GM18867 (cell line): ENCODE results near the gene SMC6.
A peak's percentile ranks its signal among the peaks of the same experiment; 100 is the strongest.

ENCODE experiments used
- ATAC-seq: cut with Tn5 transposase; IDR thresholded peaks from one replicate; pipeline ENCODE4 v1.9.1; 2021; ENCODE audit warnings: mild to moderate bottlenecking, moderate library complexity; ENCODE audit not compliant: unreplicated experiment

The SMC6 gene

DNA sequence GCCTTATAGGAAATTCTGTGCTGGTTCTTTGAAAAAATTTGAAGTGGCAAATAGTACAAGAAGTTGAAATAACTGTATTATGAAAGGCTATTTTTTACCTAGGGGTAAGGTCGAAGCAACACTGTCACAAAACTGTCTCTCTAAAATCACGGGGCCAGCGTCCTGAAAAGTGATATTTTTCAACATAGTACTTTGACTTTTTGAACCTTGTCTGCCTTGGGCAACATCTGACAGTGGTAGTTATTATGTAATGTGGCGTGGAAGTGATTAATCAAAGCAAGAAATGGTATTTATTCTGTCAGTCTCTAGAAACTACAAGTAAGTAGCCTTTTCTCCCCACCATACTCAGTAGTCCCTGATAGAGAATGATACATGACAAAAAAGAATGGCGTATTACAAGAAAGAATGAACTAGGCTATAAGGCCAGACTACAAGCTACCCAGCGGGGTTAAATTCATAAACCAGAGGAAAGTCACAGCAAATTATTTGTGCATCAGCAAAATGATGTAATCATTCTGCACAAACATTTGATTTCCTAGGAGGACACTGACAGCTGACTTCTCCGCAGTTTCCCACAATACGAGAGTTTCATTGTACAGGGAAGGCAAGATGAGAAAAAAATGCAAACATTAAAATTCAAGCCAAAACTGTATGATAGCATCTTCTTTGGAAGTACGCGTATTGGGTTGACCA, 10.2 kb upstream of the SMC6 start:
- ATAC-seq = no peak

DNA sequence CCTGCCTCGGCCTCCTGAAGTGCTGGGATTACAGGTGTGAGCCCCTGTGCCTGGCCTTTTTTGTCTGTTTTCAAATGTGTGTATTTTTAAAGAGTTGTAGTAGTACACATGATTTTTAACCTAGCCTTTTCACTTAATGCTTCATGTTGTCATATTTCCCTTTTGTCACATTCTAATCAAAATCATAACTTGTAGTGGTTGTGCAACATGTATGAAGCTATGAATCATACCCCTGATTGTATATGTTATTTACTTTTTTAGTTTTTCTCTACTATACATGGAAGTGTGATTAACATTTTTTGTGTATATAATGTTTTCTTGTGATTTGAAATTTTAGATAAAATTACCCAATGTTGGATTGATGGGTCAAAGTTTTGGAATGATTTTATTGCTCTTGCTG, 8.8 kb upstream of the SMC6 start:
- no peak for ATAC-seq

DNA sequence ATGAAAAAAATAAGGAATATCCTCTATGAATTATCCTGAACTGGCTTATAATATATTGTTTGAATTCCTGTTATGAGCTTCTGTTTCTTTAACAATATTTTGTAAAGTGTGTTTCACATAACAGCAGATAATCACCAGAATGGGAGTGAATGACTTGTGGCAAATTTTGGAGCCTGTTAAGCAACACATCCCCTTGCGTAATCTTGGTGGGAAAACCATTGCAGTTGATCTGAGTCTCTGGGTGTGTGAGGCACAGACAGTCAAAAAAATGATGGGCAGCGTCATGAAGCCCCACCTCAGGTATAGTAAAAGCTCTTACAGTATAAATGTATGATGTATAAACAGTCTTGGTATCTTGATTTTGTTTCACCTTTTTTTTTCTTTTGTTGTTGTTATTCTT, 6.2 kb upstream of the SMC6 start:
- no peak for ATAC-seq

DNA sequence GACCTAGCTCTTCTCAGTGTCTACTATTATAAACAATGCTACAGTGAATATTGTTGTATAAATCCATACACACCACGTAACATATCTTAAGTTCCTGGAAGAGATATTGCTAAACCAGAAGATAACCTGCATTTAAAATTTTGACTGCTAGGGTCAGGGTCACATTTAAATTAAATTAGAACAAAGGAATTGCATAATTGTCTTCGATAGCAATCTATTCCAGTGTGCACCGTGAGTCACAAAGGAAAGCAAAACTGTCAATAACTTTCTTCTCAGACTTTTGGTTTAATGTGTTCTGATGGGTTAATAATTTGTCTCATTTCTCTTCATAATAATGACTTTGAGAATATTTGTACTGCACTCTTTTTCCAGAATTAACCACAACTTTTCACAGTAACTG, 4.5 kb upstream of the SMC6 start:
- ATAC-seq = no peak

GRCh38 chr2:17757321-17757720, 3.7 kb upstream of the SMC6 start:
- no peak for ATAC-seq

DNA sequence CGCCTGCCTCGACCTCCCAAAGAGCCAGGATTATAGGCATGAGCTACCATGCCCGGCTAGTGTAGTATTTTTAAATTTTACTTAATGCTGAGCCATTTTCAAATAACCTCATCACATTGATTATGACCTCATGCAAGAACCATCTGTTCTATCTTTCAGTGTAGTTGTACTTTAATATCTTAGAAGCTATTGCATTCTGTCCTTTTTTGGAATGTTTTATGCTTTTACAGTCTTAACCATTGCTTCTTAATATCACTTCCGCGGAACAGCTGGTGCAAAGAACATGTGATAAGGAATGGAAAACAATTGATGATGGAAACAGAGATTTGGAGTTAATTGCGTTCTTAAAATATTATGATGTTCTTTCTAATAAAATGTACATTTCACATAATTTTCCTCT, 3.1 kb upstream of the SMC6 start:
- no peak for ATAC-seq

GRCh38 chr2:17754773-17755425, 1.3 kb upstream of the SMC6 start:
- no peak for ATAC-seq

DNA sequence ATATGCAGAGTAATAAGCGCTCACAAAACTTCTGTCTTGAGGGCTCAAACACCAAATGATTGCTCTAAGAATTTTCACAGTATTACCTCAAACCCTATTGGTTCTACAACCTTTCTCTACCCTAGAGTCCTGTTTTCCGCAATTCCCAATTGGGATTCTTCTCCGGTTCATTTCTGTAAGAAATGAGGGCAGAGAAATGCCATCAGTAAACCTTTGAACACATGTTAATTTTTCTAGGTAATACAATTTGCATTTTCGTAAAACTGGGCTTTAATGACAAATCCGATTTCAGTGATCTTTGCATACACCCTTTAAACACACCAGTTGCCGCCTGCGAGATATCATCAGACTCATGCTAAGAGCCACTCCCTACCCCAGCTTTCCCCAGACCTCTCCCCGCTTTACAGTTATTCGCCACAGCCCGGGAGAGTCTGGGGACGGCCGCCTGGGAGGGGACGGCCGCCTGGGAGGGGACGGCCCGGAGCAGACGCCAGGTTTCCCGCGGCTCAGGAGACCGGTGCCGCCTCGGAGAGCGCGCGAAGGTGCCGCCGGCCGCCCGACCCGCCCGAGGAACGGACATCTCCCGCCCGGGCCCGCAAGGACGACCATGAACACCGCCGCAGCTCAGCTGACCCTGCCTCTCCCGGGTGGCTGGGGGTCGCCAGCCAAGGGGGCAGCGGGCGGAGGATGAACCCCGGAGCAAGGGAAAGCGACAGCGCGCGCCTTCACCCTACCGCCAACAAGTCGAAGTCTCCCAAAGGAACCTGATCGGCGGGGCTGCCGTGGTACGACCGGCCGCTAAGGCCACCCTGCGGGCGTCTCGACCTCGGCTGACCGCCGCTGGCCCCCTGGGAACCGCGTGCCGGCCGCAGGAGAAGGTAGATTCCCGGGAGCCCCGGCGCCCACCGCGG, 463 bp downstream of the SMC6 start:
- peak; percentile 39 for ATAC-seq

DNA sequence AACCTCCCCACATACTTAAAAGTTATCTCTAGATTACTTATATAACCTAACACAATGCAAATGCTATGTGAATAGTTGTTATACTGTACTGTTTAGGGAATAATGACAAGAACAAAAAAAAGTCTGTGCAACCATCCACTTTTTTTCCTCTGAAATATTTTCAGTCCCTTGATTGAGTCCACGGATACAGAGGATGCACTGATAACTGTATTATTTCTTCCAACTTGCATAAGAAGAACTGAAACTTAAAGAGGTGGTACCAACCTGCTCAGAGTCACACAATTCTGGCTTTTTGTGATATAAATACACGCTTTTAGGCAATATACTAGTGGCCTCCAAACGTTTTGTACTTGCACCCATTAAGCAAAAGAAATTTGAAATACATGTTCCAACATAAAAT, 1.4 kb downstream of the SMC6 start:
- ATAC-seq = peak; percentile 17

DNA sequence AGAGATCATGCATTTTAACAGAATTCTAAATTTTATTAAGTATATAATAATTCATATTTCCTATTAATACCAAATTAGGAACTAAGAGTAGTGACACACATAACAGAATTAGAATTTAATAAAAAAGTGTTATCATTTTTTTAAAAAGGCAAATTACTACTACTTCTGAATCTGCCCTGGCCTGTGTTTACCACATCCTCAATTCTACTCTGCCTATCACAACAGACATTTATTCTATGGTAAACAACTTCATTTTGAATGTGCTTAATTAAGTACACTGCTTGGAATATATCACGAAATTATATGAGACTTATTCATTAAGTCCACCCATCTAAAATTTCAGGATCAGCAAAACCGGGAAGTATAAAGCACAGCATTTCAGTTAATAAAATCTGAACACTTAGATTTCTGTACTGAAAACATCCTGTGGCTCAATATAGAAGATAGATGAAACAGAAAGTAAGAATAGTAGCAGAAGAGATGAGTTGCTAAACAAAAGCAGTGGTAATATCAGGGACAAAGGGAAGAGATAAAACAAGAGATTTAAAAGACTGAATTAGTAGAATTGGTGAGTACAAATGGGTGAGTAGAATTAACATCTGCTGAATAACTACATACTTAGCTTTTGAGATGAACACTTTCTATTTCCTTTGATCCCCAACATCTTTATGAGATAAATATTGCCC, 3.7 kb downstream of the SMC6 start:
- peak; percentile 30 for ATAC-seq

DNA sequence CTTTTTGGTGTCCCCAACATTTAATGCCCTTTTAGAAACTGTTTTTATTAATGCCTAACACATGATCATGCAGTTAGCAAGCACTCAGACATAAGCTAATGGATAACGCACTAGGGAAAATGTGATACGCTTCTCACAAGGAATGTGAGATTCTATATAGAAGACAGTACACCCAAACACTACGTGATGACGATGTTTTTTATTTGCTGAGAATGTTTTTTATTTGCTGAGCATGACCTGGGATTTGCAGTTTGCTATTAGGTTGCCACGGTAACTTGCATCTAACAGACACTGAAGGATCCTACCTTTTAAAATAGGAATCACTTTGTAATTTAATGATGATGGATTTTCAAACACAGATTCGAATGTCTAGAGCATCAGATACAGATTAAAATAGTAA, 4.9 kb downstream of the SMC6 start:
- ATAC-seq = no peak

DNA sequence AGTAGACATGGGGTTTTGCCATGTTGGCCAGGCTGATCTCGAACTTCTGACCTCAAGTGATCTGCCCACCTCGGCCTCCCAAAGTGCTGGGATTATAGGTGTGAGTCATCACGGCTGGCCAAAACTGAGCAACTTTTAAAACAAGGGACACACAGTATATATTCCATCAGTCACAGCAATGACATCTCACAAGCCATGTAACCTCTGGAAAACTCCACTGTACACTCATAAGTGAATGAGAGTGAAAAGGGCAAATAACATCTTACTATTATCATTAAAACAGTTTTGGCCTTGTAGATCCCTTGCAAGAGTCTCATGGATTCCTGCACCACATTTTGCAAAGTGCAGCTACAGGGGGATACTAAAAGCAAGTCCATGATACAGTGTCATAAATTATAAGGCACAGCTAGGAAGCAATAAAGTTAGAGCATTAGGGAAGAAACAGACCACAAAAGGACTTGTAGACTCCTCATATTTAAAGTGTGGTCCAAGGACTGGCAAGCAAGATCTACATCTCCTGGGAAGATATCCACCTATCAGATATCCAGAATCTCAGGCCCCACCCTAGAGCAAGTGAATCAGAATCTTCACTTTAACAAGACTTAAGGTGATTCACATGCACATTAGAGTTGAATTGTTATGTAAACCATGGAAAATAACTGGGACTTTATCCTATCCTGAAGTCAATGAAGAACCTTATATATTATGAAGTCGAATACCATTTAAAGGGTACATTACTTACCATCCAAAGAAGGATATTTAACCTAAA, 5.7 kb downstream of the SMC6 start:
- no peak for ATAC-seq

- no peak for ATAC-seq
Observed at GRCh38 chr2:17740203-17740602, 13.4 kb downstream of the SMC6 start.

- no peak for ATAC-seq
Observed at GRCh38 chr2:17736989-17737388, 16.6 kb downstream of the SMC6 start.

DNA sequence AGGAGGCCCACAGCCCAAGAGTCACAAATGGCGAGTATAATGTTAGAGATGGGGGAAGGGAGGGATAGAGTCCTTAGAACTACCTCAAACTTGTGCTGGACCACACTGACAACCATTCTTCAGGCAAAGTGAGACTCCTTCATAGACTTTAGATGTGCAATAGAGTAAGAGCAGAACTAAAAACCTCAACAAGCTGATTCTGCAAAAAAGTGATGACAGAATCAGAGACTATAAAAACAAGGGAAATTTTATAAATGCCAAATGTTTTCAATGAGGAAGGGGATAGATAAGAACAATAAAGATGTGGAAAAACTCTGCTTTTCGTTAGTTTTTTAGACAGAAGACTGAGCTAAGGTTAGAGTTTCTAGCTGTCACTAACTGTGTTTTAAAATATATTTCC, 17.7 kb downstream of the SMC6 start:
- no peak for ATAC-seq

GRCh38 chr2:17733599-17733998, 20.0 kb downstream of the SMC6 start:
- ATAC-seq = no peak

DNA sequence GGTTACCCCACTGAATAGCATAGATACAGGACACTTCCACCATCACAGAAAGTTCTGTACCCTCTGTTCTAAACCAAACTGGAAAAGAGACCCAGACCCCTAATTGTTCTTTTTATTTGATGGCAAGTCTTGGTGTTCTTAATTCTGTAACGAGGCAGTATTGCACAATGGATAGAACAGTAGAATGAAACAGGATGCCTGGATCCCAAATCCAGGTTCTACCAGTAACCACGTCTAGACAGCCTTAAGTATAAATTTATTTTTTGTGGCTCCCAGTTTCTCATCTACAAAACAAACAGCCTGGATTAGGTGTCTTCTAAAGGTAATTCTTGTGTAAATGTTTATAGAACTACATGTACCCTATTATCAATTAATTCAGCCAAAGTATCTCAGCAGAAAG, 23.7 kb downstream of the SMC6 start:
- no peak for ATAC-seq

DNA sequence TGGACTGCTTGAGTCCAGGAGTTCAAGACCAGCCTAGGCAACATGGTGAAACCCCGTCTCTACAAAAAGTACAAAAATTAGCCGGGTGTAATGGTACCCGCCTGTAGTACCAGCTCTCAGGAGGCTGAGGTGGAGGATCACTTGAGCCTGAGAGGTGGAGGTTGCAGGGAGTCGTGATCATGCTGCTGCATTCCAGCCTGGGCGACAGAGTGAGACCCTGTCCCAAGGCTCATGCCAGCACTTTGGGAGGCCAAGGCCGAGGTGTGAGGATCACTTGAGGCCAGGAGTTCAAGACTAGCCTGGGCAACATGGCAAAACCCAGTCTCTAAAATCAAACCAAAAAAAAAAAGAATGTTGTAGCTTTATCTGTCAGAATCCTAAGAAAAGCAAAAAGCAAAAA, 25.4 kb downstream of the SMC6 start:
- no peak for ATAC-seq

DNA sequence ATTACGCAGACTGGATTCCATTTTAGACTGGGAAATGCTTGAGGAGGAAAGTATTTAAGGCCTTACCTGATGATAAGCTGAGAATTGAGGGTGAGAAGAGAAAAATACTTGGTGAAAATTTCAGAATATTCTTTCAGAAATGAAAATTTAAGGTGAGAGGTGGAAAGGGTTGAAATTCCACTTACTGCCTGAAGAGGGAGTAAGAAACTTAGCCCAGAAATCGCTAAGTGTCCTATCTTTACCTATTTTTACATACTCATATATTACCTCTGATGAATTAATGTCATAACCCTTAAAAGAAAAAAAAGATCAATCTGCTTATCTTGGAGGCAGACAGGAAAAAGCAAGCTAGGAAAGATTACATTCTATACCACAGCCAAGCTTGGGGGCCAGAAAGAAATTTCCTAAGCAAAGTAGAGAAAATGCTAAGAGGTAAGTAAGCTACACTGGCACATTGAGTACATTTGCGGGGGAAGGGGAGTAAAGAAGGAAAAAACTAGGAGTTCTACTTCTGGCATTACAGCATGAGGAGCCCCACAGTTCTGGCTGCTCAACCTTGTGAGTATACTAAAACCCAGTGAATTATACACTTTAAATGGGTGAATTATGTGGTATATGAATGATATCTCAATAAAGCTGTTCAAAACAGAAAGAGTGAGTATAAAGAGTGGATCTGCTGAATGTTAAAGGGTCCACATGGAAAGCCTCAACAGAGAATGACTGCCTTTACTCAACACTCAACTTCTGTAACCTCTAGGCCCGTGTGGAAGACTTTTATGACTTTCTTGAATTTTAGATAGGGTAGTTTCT, 33.8 kb downstream of the SMC6 start:
- ATAC-seq = peak; percentile 78

DNA sequence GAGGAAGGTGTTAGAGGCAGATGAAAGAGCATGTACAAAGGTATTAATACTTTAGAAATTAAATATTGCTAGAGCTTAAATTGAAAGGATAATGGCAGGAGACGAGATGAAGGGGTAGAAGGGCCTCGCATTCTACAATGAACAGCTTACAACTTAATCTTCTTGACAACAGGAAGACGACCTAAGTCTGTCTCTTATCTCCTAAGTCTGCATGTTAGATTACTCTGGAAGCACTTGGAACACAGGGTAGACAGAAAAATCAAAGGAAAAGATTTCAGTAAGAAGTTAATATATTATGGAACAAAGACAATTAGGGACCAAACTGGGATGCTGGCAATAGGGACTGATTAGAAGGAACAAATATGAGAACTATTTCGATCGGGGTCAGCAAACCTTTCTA, 34.9 kb downstream of the SMC6 start:
- ATAC-seq = no peak
